ENCODE results near the gene CDH4.

GRCh38 chr20:61316346-61316745 lies 64.3 kb downstream of the CDH4 start:
- TF ChIP-seq CTCF (IDR thresholded peaks at IDR 0.05; ENCODE audit: borderline replicate concordance, extremely low read depth, low read length, poor library complexity, severe bottlenecking) = no peak
- TF ChIP-seq EZH2 (IDR thresholded peaks at IDR 0.05; ENCODE audit: borderline replicate concordance, low read depth, low read length, severe bottlenecking) = no peak
